Naive thymus-derived CD4-positive, alpha-beta T cell (primary cell): ENCODE measurements around the gene CACNA1C. TPM values are rescaled to one million over a fixed set of nuclear protein-coding genes. Genes with fewer than 3 reads are reported as not detected.
A peak's percentile ranks its signal among the peaks of the same experiment; 100 is the strongest.

Experiments
- ATAC-seq: fragments of 150-1000 bp; cut with Tn5 transposase; 2 replicates; pipeline ENCODE4 v1.10.0; 2021; ENCODE audit warnings: mild to moderate bottlenecking, moderate library complexity
- CTCF ChIA-PET: fragments of 350-600 bp; sonication (Branson Sonifier 250); formaldehyde crosslinking; loops from one replicate; lab custom pipeline; 2021; ENCODE audit warnings: antibody characterized with exemption; lab: Charles Lee
- POLR2A ChIA-PET: fragments of 350-600 bp; sonication (Branson Sonifier 250); formaldehyde crosslinking; loops from one replicate; lab custom pipeline; 2021; ENCODE audit warnings: antibody characterized with exemption, inconsistent platforms; lab: Charles Lee
- DNase-seq, 9 donors: peaks; one replicate each; pipeline versions ENCODE4 v3.0.0 to v3.0.0-alpha.2; 2020 to 2022; ENCODE audit warnings: mixed read lengths in 1 of 9
- H3K27ac ChIP-seq: one replicate; pipeline ENCODE4 v1.7.0; 2013; ENCODE audit warnings: mild to moderate bottlenecking, low read depth, low read length, moderate library complexity
- H3K27me3 ChIP-seq, 2 donors: one replicate each; pipeline ENCODE4 v1.7.0; 2013; ENCODE audit warnings: low read length in 2 of 2, mild to moderate bottlenecking in 2 of 2, moderate library complexity in 2 of 2; ENCODE audit not compliant: control insufficient read depth in 2 of 2, insufficient read depth in 2 of 2
- H3K36me3 ChIP-seq, 3 experiments: 1 replicate in 2 of 3; 2 replicates in 1 of 3; pipeline ENCODE4 v1.7.0; 2013; ENCODE audit warnings: low read length in 3 of 3, mild to moderate bottlenecking in 3 of 3, moderate library complexity in 1 of 3; ENCODE audit not compliant: insufficient read depth in 3 of 3, control insufficient read depth in 2 of 3
- H3K4me1 ChIP-seq, 2 donors: one replicate each; pipeline ENCODE4 v1.7.0; 2013; ENCODE audit warnings: low read length in 2 of 2, mild to moderate bottlenecking in 2 of 2, moderate library complexity in 1 of 2; ENCODE audit not compliant: control insufficient read depth in 2 of 2, insufficient read depth in 2 of 2
- H3K4me3 ChIP-seq: 2 replicates; pipeline ENCODE4 v1.7.0; 2013; ENCODE audit warnings: mild to moderate bottlenecking, low read length
- H3K9me3 ChIP-seq, 3 experiments: 1 replicate in 2 of 3; 2 replicates in 1 of 3; pipeline ENCODE4 v1.7.0; 2013; ENCODE audit warnings: low read length in 3 of 3; ENCODE audit not compliant: control insufficient read depth in 2 of 3
- H3K27ac Mint-ChIP-seq, 9 donors: one replicate each; pipeline ENCODE4 v1.8.0; 2020 to 2022; ENCODE audit warnings: mixed read lengths in 9 of 9, mild to moderate bottlenecking in 8 of 9, moderate library complexity in 5 of 9, inconsistent platforms in 2 of 9
- H3K27me3 Mint-ChIP-seq, 5 donors: one replicate each; pipeline ENCODE4 v1.8.0; 2021 to 2022; ENCODE audit warnings: mixed read lengths in 5 of 5, mild to moderate bottlenecking in 1 of 5
- H3K36me3 Mint-ChIP-seq, 5 donors: one replicate each; pipeline ENCODE4 v1.8.0; 2020 to 2022; ENCODE audit warnings: mixed read lengths in 5 of 5, mild to moderate bottlenecking in 3 of 5, inconsistent platforms in 1 of 5
- H3K4me1 Mint-ChIP-seq, 7 donors: one replicate each; pipeline ENCODE4 v1.8.0; 2020 to 2022; ENCODE audit warnings: mixed read lengths in 7 of 7, mild to moderate bottlenecking in 3 of 7, inconsistent platforms in 1 of 7
- H3K4me3 Mint-ChIP-seq, 10 donors: one replicate each; pipeline ENCODE4 v1.8.0; 2020 to 2022; ENCODE audit warnings: mild to moderate bottlenecking in 10 of 10, mixed read lengths in 10 of 10, moderate library complexity in 6 of 10, inconsistent platforms in 2 of 10
- H3K9me3 Mint-ChIP-seq, 11 donors: one replicate each; pipeline ENCODE4 v1.8.0; 2020 to 2022; ENCODE audit warnings: mixed read lengths in 11 of 11, mild to moderate bottlenecking in 4 of 11, inconsistent platforms in 1 of 11, moderate library complexity in 1 of 11
- intact Hi-C, 2 donors: fragments of 100-400 bp; cut with micrococcal nuclease; formaldehyde crosslinking; loops; one replicate each; pipeline ENCODE4 v1.15.1; 2023
- polyA plus RNA-seq, 2 donors: library from polyadenylated mRNA; unstranded; fragments of 300-500 nt; fragmentation: Illumina TruSeq; gene quantifications; one replicate each; pipeline ENCODE4 v1.2.3, GENCODE V29; 2021
- total RNA-seq, 6 experiments: library from RNA in 5 of 6; stranded (reverse) in 5 of 6; gene quantifications; 1 replicate in 5 of 6; 2 replicates in 1 of 6; pipeline ENCODE4 v1.2.3 and lab custom pipeline; 2021 to 2026

Gene CACNA1C
- total and polyA plus RNA-seq, 7 experiments from 2014 or later: 0.04 to 0.48 (median 0.08) TPM

- Mint-ChIP-seq H3K27ac (no peak overlapping the region), H3K4me1 (no peaks in the 10 kb centered on the region), H3K27me3 (peaks cover 0 to 15% (median 6%) of the 10 kb centered on the region in 5 donors), H3K4me3 (no peak overlapping the region), H3K9me3 (no peaks in the 10 kb centered on the region), H3K36me3 (no peaks in the 10 kb centered on the region)
- Histone ChIP-seq H3K36me3 (no peaks in the 10 kb centered on the region), H3K27ac (no peak overlapping the region), H3K9me3 (no peaks in the 10 kb centered on the region), H3K27me3 (no peaks in the 10 kb centered on the region), H3K4me3 (no peak overlapping the region), H3K4me1 (no peaks in the 10 kb centered on the region)
- intact Hi-C loops: no loop called here
- DNase-seq (no peak), ATAC-seq (no peak)
- CTCF ChIA-PET: interaction anchor here (0.6 kb wide), 1 partner anchor 696 kb away, joined by 3 read pairs; no protein-coding TSS in a partner anchor
- POLR2A ChIA-PET: no interaction called here
Observed at GRCh38 chr12:2389079-2389790, 336.4 kb downstream of the CACNA1C start.

- Mint-ChIP-seq H3K9me3 (no peaks in the 10 kb centered on the region), H3K4me3 (no peak overlapping the region), H3K27me3 (peaks cover 0 to 9% (median 6%) of the 10 kb centered on the region in 5 donors), H3K27ac (peak overlapping the region in 1 of 9 donors; percentile 66), H3K36me3 (no peaks in the 10 kb centered on the region), H3K4me1 (no peaks in the 10 kb centered on the region)
- ATAC-seq: no peak
- DNase-seq: no peak
- CTCF ChIA-PET: no interaction called here
- no peaks in the 10 kb centered on the region for H3K9me3 ChIP-seq
- no peaks in the 10 kb centered on the region for H3K27me3 ChIP-seq
- POLR2A ChIA-PET: no interaction called here
- intact Hi-C loops: no loop called here
- H3K4me3 ChIP-seq: no peak overlapping the region
- no peaks in the 10 kb centered on the region for H3K36me3 ChIP-seq
- H3K4me1 ChIP-seq: no peaks in the 10 kb centered on the region
- no peak overlapping the region for H3K27ac ChIP-seq
Observed at GRCh38 chr12:2390133-2390532, 337.3 kb downstream of the CACNA1C start.

DNA sequence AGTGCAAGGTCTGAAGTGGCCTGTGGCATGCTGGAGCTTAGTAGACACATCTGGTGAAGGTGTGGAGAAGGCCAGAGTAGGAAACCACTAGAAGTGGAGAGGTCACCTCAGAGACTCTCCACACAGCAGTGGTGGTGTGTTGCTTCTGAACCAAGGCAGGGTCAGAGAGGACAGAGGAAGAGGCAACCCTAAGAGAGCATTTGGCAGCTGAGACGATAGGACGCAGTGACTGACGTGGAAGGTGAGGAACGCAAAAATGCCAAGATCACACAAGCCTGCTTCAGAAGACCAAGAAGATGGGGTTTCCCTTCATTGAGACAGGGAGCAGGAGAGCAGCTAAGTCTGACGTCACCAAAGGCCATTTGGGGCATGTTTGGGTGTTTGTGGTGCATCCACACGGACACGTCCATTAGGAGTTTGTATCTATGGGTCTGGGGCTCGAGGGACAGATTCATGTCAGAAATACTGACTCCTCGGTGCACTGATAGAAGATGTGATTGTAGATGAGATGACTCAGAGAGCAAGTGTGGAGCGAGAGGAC, 338.1 kb downstream of the CACNA1C start:
- peaks cover 0 to 15% (median 6%) of the 10 kb centered on the region in 5 donors for H3K27me3 Mint-ChIP-seq
- H3K9me3 Mint-ChIP-seq: no peaks in the 10 kb centered on the region
- ChIA-PET POLR2A (no interaction called here), CTCF (no interaction called here)
- H3K9me3 ChIP-seq: no peaks in the 10 kb centered on the region
- ATAC-seq (no peak), DNase-seq (no peak)
- H3K4me1 Mint-ChIP-seq: no peaks in the 10 kb centered on the region
- no peak overlapping the region for H3K4me3 Mint-ChIP-seq
- no peaks in the 10 kb centered on the region for H3K36me3 ChIP-seq
- no peaks in the 10 kb centered on the region for H3K4me1 ChIP-seq
- no peak overlapping the region for H3K27ac ChIP-seq
- no peak overlapping the region for H3K4me3 ChIP-seq
- no peak overlapping the region for H3K27ac Mint-ChIP-seq
- H3K36me3 Mint-ChIP-seq: no peaks in the 10 kb centered on the region
- H3K27me3 ChIP-seq: no peaks in the 10 kb centered on the region
- intact Hi-C loops: no loop called here

- DNase-seq (no peak), ATAC-seq (no peak)
- Mint-ChIP-seq H3K9me3 (no peaks in the 10 kb centered on the region), H3K4me3 (no peak overlapping the region), H3K4me1 (no peaks in the 10 kb centered on the region), H3K27me3 (peaks cover 0 to 15% (median 6%) of the 10 kb centered on the region in 5 donors), H3K27ac (no peak overlapping the region), H3K36me3 (no peaks in the 10 kb centered on the region)
- intact Hi-C loops: no loop called here
- no peaks in the 10 kb centered on the region for H3K27me3 ChIP-seq
- H3K9me3 ChIP-seq: no peaks in the 10 kb centered on the region
- H3K4me3 ChIP-seq: no peak overlapping the region
- no peaks in the 10 kb centered on the region for H3K36me3 ChIP-seq
- ChIA-PET POLR2A (no interaction called here), CTCF (no interaction called here)
- no peaks in the 10 kb centered on the region for H3K4me1 ChIP-seq
- H3K27ac ChIP-seq: no peak overlapping the region
Observed at GRCh38 chr12:2391740-2392331, 339.0 kb downstream of the CACNA1C start.

DNA sequence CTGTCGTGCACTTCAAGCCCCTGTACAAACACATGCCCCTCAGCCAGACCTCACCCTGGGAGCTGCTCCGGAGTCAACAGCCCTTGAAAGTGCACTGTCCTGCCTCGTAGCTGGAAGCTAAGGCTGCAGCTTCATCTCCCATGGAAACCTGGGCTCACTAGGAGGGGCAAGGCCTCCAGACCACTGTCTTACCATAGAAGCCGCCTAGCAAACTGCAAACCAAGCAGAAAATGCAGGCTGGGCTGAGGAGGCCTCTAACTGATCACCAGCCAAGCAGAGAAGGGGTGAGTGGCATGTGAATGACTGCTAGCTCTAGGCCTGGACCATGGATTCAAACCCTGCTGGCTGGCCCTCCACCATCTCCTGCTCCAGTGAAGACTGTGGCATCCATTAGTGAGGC, 340.2 kb downstream of the CACNA1C start:
- intact Hi-C loops: no loop called here
- CTCF ChIA-PET: no interaction called here
- H3K36me3 ChIP-seq: no peaks in the 10 kb centered on the region
- Mint-ChIP-seq H3K9me3 (no peaks in the 10 kb centered on the region), H3K27ac (no peak overlapping the region), H3K4me3 (no peak overlapping the region), H3K4me1 (no peaks in the 10 kb centered on the region), H3K36me3 (no peaks in the 10 kb centered on the region), H3K27me3 (peaks cover 0 to 15% (median 6%) of the 10 kb centered on the region in 5 donors)
- no peak overlapping the region for H3K4me3 ChIP-seq
- no peaks in the 10 kb centered on the region for H3K9me3 ChIP-seq
- DNase-seq (no peak), ATAC-seq (no peak)
- no peaks in the 10 kb centered on the region for H3K4me1 ChIP-seq
- POLR2A ChIA-PET: no interaction called here
- H3K27me3 ChIP-seq: no peaks in the 10 kb centered on the region
- H3K27ac ChIP-seq: no peak overlapping the region

DNA sequence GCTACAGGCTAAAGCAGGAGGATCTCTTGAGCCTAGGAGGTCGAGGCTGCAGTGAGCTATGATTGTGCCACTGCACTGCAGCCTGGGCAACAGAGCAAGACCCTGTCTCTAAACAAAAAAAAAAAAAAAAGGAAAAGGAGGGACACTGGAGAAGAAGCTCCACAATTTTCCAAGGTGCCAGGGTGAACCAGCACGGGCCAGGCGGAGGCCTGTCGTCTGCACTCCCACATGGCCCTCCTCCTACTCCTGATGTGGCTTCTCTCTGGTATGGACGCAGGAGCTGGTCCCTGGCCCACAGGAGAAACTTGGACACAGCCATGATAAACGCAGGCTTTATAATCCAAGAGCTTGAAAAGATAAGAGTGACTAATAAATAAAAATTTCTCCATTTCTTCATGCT, 341.2 kb downstream of the CACNA1C start:
- H3K27ac Mint-ChIP-seq: no peak overlapping the region
- Histone ChIP-seq H3K4me1 (no peaks in the 10 kb centered on the region), H3K4me3 (no peak overlapping the region), H3K36me3 (no peaks in the 10 kb centered on the region), H3K9me3 (no peaks in the 10 kb centered on the region), H3K27me3 (no peaks in the 10 kb centered on the region), H3K27ac (no peak overlapping the region)
- ATAC-seq: no peak
- no peaks in the 10 kb centered on the region for H3K4me1 Mint-ChIP-seq
- POLR2A ChIA-PET: no interaction called here
- no peaks in the 10 kb centered on the region for H3K9me3 Mint-ChIP-seq
- no peak overlapping the region for H3K4me3 Mint-ChIP-seq
- H3K27me3 Mint-ChIP-seq: peaks cover 0 to 15% (median 6%) of the 10 kb centered on the region in 5 donors
- CTCF ChIA-PET: no interaction called here
- DNase-seq: no peak
- no peaks in the 10 kb centered on the region for H3K36me3 Mint-ChIP-seq
- intact Hi-C loops: no loop called here
